Right ventricle myocardium superior (tissue), 1 donor: ENCODE data around the gene TAB2. TPM values are rescaled to one million over a fixed set of nuclear protein-coding genes. Genes with fewer than 3 reads are reported as not detected.

Source experiments
- ATAC-seq: fragments of 200-7000 bp; cut with Tn5 transposase; one replicate; pipeline ENCODE4 v1.9.1; 2020; ENCODE audit warnings: mild to moderate bottlenecking; ENCODE audit not compliant: poor library complexity
- DNase-seq: peaks from one replicate; pipeline ENCODE4 v3.0.0-alpha.2; 2020
- intact Hi-C: fragments of 100-400 bp; cut with DNase I; formaldehyde crosslinking; loops from one replicate; pipeline ENCODE4 v1.11.2; 2022
- total RNA-seq: library from RNA; stranded (reverse); fragmentation: NEBNext Ultra II Directional; extraction: Animal tissue kit (Norgen Biotek cat#: 25700); gene quantifications from one replicate; pipeline ENCODE4 v1.2.1, GENCODE V29; 2021
- donor health status: DM: no; HTN: yes; CAD: no; lungs with severe emphysema.

The TAB2 gene
- total RNA-seq, 1 donor from 2014 or later: 58.0 TPM

GRCh38 chr6:149392535-149392934 lies 75.0 kb downstream of the TAB2 start:
- ATAC-seq (no peak), DNase-seq (no peak)
- intact Hi-C loops: no loop called here

GRCh38 chr6:149393002-149393679 lies 75.6 kb downstream of the TAB2 start:
- intact Hi-C loops: no loop called here
- DNase-seq: no peak
- no peak for ATAC-seq

- no peak for ATAC-seq
- no peak for DNase-seq
- intact Hi-C loops: no loop called here
Measured at GRCh38 chr6:149395185-149395584, 77.7 kb downstream of the TAB2 start.

GRCh38 chr6:149397384-149397783 lies 79.9 kb downstream of the TAB2 start:
- ATAC-seq: no peak
- intact Hi-C loops: no loop called here
- DNase-seq: no peak

GRCh38 chr6:149400050-149400449 lies 82.5 kb downstream of the TAB2 start, which contains the start of gene SUMO4:
SUMO4 (plus strand) TSS chr6:149400262; CDS start chr6:149400392, 130 bp downstream.
- no peak for DNase-seq
- intact Hi-C loops: no loop called here
- no peak for ATAC-seq

GRCh38 chr6:149403534-149403933 lies 86.0 kb downstream of the TAB2 start:
- DNase-seq (no peak), ATAC-seq (no peak)
- intact Hi-C loops: no loop called here

GRCh38 chr6:149405823-149406765 lies 88.6 kb downstream of the TAB2 start:
- intact Hi-C loops: no loop called here
- ATAC-seq: peak; percentile 24

GRCh38 chr6:149409617-149410016 lies 92.1 kb downstream of the TAB2 start:
- ATAC-seq (peak; percentile 51), DNase-seq (no peak)
- intact Hi-C loops: no loop called here

More at GRCh38 chr6:149405823-149406765, 88.6 kb downstream of the TAB2 start:
- no peak for DNase-seq

- ATAC-seq (peak; percentile 72), DNase-seq (no peak)
- intact Hi-C loops: no loop called here
Measured at GRCh38 chr6:149410557-149410956, 93.0 kb downstream of the TAB2 start.

GRCh38 chr6:149414009-149414408 lies 96.5 kb downstream of the TAB2 start:
- intact Hi-C loops: no loop called here
- DNase-seq: no peak
- ATAC-seq: no peak

- no peak for ATAC-seq
- intact Hi-C loops: no loop called here
Measured at GRCh38 chr6:149414821-149415220, 97.3 kb downstream of the TAB2 start.

GRCh38 chr6:149419696-149420404 lies 102.3 kb downstream of the TAB2 start:
- intact Hi-C loops: no loop called here
- DNase-seq (no peak), ATAC-seq (no peak)

More at GRCh38 chr6:149414821-149415220, 97.3 kb downstream of the TAB2 start:
- DNase-seq: no peak

GRCh38 chr6:149421132-149421531 lies 103.6 kb downstream of the TAB2 start:
- intact Hi-C loops: no loop called here
- DNase-seq: no peak
- ATAC-seq: no peak

GRCh38 chr6:149422581-149422980 lies 105.1 kb downstream of the TAB2 start:
- ATAC-seq (no peak), DNase-seq (no peak)
- intact Hi-C loops: no loop called here

GRCh38 chr6:149423964-149424440 lies 106.5 kb downstream of the TAB2 start:
- DNase-seq (no peak), ATAC-seq (no peak)
- intact Hi-C loops: no loop called here

- intact Hi-C loops: no loop called here
- DNase-seq: no peak
- ATAC-seq: no peak
Measured at GRCh38 chr6:149425224-149425623, 107.7 kb downstream of the TAB2 start.

GRCh38 chr6:149425754-149426153 lies 108.2 kb downstream of the TAB2 start:
- intact Hi-C loops: no loop called here
- ATAC-seq: no peak
- no peak for DNase-seq

GRCh38 chr6:149428606-149429005 lies 111.1 kb downstream of the TAB2 start:
- intact Hi-C loops: no loop called here
- no peak for DNase-seq
- ATAC-seq: no peak
